ENCODE measurements around the gene POLR2L.

Gene POLR2L

DNA sequence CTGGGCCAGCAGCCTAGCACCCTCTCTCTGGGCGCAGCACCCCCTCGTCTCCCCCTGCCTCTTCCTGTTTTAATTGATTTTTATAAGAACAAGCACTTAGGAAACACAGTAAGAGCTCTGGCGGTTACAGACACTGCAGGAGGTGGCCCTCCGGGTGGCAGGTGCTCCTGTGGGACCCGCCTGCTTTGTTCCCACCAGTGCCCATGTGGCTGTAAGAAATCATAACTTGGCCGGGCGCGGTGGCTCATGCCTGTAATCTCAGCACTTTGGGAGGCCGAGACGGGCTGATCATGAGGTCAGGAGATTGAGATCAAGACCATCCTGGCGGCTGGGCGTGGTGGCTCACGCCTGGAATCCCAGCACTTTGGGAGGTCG, 18.8 kb upstream of the POLR2L start:
- H3K4me1 ChIP-seq: no peaks in the 10 kb centered on the region

DNA sequence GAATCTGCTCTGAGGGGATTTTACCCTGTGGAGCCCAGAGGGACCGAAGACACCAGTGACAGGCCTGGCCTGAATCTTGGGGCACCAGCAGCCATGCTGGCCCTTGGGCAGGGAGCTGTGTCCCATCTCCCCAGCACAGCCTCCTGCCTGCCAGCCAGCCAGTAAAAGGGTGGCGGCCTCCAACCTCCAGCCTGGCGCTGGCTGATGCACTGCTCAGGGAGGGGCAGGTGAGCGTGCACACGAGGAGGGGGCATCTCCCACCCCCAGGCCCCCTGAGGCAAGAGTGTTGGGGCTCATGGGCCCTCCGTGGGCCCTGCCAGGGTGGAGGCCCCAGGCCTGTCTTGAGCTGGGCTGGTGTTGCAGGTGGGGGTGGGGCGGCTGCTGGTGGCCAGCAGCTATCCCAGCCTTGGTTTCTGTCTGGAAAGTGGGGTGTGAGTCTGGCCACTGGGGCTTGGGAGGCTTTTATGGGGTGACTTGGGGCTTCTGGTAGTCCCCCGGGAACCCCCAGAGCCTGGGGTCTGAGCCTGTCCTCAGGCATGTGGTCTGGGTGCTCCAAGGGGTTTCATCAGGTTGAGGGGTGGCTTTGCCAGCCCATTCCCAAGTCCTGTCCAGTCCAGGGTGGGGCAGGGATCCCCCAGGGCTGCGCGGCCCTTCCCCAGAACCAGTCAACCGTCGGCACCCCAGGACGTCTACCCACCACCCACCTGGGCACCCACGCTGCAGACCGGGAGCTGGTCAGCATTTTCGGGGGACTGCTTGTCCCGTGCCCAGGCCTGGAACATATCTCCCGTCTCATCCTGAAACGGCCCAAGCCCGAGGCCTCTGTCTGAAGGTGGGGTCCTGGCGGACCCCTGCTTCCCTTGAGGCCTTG, 18.1 kb upstream of the POLR2L start:
- no peaks in the 10 kb centered on the region for H3K9me3 ChIP-seq (ENCODE audit: control insufficient read depth, low read length)
- no peak overlapping the region for H3K27ac ChIP-seq
- no peaks in the 10 kb centered on the region for H3K4me1 ChIP-seq
- no peak overlapping the region for H2AFZ ChIP-seq
- H3K4me2 ChIP-seq (ENCODE audit: low read length): no peak overlapping the region
- H3K4me3 ChIP-seq (ENCODE audit: low read depth, low read length): no peak overlapping the region
- H3K9ac ChIP-seq: no peak overlapping the region
- no peaks in the 10 kb centered on the region for H3K79me2 ChIP-seq
- no peaks in the 10 kb centered on the region for H3K36me3 ChIP-seq (ENCODE audit: control insufficient read depth, insufficient read depth, low read length)
- TF ChIP-seq, protein P1, sequence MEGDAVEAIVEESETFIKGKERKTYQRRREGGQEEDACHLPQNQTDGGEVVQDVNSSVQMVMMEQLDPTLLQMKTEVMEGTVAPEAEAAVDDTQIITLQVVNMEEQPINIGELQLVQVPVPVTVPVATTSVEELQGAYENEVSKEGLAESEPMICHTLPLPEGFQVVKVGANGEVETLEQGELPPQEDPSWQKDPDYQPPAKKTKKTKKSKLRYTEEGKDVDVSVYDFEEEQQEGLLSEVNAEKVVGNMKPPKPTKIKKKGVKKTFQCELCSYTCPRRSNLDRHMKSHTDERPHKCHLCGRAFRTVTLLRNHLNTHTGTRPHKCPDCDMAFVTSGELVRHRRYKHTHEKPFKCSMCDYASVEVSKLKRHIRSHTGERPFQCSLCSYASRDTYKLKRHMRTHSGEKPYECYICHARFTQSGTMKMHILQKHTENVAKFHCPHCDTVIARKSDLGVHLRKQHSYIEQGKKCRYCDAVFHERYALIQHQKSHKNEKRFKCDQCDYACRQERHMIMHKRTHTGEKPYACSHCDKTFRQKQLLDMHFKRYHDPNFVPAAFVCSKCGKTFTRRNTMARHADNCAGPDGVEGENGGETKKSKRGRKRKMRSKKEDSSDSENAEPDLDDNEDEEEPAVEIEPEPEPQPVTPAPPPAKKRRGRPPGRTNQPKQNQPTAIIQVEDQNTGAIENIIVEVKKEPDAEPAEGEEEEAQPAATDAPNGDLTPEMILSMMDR (IDR thresholded peaks at IDR 0.05): no peak
- no peaks in the 10 kb centered on the region for H3K27me3 ChIP-seq (ENCODE audit: control insufficient read depth, insufficient read depth, low read length)

More for the DNA sequence above, 18.8 kb upstream of the POLR2L start:
- H3K79me2 ChIP-seq: no peaks in the 10 kb centered on the region
- H3K9me3 ChIP-seq (ENCODE audit: control insufficient read depth, low read length): no peaks in the 10 kb centered on the region
- TF ChIP-seq, protein P1 (IDR thresholded peaks at IDR 0.05): no peak
- H3K4me2 ChIP-seq (ENCODE audit: low read length): no peak overlapping the region
- H3K9ac ChIP-seq: no peak overlapping the region
- no peak overlapping the region for H2AFZ ChIP-seq
- H3K36me3 ChIP-seq (ENCODE audit: control insufficient read depth, insufficient read depth, low read length): no peaks in the 10 kb centered on the region
- H3K27ac ChIP-seq: no peak overlapping the region
- no peaks in the 10 kb centered on the region for H3K27me3 ChIP-seq (ENCODE audit: control insufficient read depth, insufficient read depth, low read length)
- no peak overlapping the region for H3K4me3 ChIP-seq (ENCODE audit: low read depth, low read length)

DNA sequence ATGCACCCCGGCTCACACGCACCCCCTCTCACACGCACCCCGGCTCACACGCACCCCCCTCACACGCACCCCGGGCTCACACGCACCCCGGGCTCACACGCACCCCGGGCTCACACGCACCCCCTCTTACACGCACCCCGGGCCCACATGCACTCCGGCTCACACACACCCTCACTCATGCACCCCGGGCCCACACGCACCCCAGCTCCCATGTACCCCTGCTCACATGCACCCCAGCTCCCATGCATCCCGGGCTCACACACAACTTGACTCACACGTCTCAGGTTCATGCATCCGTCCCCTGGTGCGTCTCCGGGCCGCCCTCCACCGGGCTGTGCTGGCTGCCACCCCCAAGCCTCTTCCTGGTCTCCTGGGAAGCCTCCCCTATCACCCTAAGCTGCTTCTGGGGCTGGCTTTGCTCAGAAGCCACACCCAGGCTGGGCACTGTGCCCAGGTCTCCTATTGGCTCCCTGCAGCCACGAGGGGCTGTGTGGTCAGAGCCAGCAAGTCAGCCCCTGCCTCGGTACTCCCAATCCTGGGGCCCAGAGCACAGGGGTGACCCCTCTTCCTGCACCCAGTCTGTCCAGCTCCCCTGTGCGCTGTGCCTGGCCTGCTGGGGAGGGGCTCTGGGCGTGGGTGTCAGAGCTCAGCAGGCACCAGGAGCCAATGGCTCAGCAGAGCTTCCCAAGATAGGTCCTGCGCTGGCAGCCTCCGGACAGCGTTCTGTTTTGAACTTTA, 17.2 kb upstream of the POLR2L start:
- Histone ChIP-seq H3K27ac (no peak overlapping the region), H2AFZ (no peak overlapping the region), H3K4me3 (ENCODE audit: low read depth, low read length) (no peak overlapping the region), H3K27me3 (ENCODE audit: control insufficient read depth, insufficient read depth, low read length) (no peaks in the 10 kb centered on the region), H3K79me2 (no peaks in the 10 kb centered on the region), H3K4me1 (no peaks in the 10 kb centered on the region), H3K9ac (no peak overlapping the region), H3K36me3 (ENCODE audit: control insufficient read depth, insufficient read depth, low read length) (no peaks in the 10 kb centered on the region), H3K4me2 (ENCODE audit: low read length) (no peak overlapping the region), H3K9me3 (ENCODE audit: control insufficient read depth, low read length) (no peaks in the 10 kb centered on the region)
- TF ChIP-seq, protein P1 (IDR thresholded peaks at IDR 0.05): no peak

DNA sequence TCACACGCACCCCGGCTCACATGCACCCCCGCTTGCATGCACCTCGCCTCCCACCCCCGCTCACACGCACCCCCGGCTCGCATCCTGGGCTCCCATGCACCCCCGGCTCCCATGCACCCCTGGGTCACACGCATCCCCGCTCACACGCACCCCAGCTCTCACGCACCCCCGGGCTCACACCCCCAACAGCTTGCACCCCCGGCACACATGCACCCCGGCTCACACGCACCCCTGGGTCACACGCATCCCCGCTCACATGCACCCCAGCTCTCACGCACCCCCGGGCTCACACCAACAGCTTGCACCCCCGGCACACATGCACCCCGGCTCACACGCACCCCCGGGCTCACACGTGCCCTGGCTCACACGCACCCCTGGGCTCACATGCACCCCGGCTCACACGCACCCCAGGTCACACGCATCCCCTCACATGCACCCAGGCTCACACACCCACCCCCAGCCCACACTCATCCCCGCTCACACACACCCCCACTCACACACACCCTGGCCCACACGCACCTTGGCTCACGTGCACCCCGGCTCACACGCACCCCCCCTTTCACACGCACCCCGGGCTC, 16.5 kb upstream of the POLR2L start:
- H3K36me3 ChIP-seq (ENCODE audit: control insufficient read depth, insufficient read depth, low read length): no peaks in the 10 kb centered on the region
- H3K27me3 ChIP-seq (ENCODE audit: control insufficient read depth, insufficient read depth, low read length): no peaks in the 10 kb centered on the region
- TF ChIP-seq, protein P1 (IDR thresholded peaks at IDR 0.05): no peak
- H3K9me3 ChIP-seq (ENCODE audit: control insufficient read depth, low read length): no peaks in the 10 kb centered on the region
- H3K27ac ChIP-seq: no peak overlapping the region
- no peak overlapping the region for H3K4me2 ChIP-seq (ENCODE audit: low read length)
- no peaks in the 10 kb centered on the region for H3K79me2 ChIP-seq
- no peak overlapping the region for H3K4me3 ChIP-seq (ENCODE audit: low read depth, low read length)
- no peak overlapping the region for H2AFZ ChIP-seq
- no peaks in the 10 kb centered on the region for H3K4me1 ChIP-seq
- no peak overlapping the region for H3K9ac ChIP-seq

Data from parathyroid adenoma (tissue), 2 donors.